ENCODE results near the gene ZFYVE26. TPM values are rescaled to one million over a fixed set of nuclear protein-coding genes. Genes with fewer than 3 reads are reported as not detected.

The ZFYVE26 gene
- total and polyA plus RNA-seq, 2 donors (not counting 1 experiment from before 2014, with no cell fraction given) = 10.9 to 46.3 TPM

DNA sequence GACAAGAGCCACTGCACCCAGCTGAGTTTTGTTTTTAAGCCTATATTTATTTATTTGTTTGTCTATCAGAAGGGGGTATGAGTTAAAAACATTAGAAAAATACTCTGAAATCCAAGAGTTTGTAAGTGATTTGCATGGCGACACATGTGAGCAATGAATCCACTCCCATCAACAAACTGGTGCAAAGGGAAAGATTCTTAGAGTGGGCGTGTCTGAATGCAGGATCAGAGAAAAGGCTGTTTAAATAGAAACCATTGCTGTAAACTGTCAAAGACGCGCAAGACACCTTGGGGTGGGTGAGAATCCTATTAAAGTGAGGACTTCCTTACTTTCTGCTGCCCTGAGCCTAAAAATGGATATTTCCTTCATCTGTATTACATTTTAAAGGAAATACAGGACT lies 51.9 kb downstream of the ZFYVE26 start:
- intact Hi-C loops (cut with micrococcal nuclease) = no loop called here
- ATAC-seq (ENCODE audit: low read depth) (no peak), DNase-seq (no peak)
- no peaks in the 10 kb centered on the region for H3K27me3 ChIP-seq (replicated peaks in 1 of 4; ENCODE audit: control extremely low read depth in 1 of 4, control insufficient read depth in 3 of 4, insufficient read depth in 4 of 4, low read length in 3 of 4)
- no peaks in the 10 kb centered on the region for H4K20me1 ChIP-seq (ENCODE audit: control insufficient read depth, insufficient read depth, low read length, poor library complexity, severe bottlenecking)
- no peaks in the 10 kb centered on the region for H3K9me3 ChIP-seq (ENCODE audit: control extremely low read depth in 1 of 3, control insufficient read depth in 2 of 3, insufficient read depth in 1 of 3, low read length in 2 of 3)
- H3K79me2 ChIP-seq (ENCODE audit: control insufficient read depth, insufficient read depth, low read length) = no peaks in the 10 kb centered on the region
- H3K4me1 ChIP-seq (ENCODE audit: control insufficient read depth in 2 of 2, insufficient read depth in 2 of 2, low read length in 2 of 2) = peaks cover 12 to 14% of the 10 kb centered on the region in 2 donors
- H3K27ac ChIP-seq (ENCODE audit: low read length in 2 of 2) = no peak overlapping the region
- Mint-ChIP-seq H3K27ac (no peak overlapping the region), H3K9me3 (ENCODE audit: insufficient read depth) (no peaks in the 10 kb centered on the region), H3K4me1 (peaks cover 16% of the 10 kb centered on the region), H3K27me3 (no peaks in the 10 kb centered on the region), H3K4me3 (no peak overlapping the region)
- H3K4me2 ChIP-seq (replicated peaks; ENCODE audit: low read depth, low read length, poor library complexity, severe bottlenecking) = no peak overlapping the region
- H3K36me3 ChIP-seq (replicated peaks in 1 of 2; ENCODE audit: control extremely low read depth in 1 of 2, control insufficient read depth in 1 of 2, extremely low read depth in 1 of 2, insufficient read depth in 2 of 2, low read length in 1 of 2) = peaks cover 11 to 77% of the 10 kb centered on the region in 2 experiments
- H3K4me3 ChIP-seq (ENCODE audit: control extremely low read depth in 1 of 5, extremely low read depth in 1 of 5, insufficient read depth in 1 of 5, low read depth in 2 of 5, low read length in 4 of 5) = no peak overlapping the region
- CTCF ChIA-PET = no interaction called here
- POLR2A ChIA-PET = no interaction called here
- H2AFZ ChIP-seq (ENCODE audit: insufficient read depth, low read depth, low read length, poor library complexity, severe bottlenecking) = no peak overlapping the region
- TF ChIP-seq EZH2 (IDR thresholded peaks at IDR 0.05; ENCODE audit: borderline replicate concordance, insufficient read depth, low read depth, low read length, poor library complexity, severe bottlenecking) (no peak), CTCF (IDR thresholded peaks at IDR 0.05) (no peak)
- no peak overlapping the region for H3K9ac ChIP-seq (ENCODE audit: low read length)
- WGBS (ENCODE audit: insufficient coverage) = 100% methylated on average over 1 of the region's 4 CpGs

- no peak overlapping the region for H3K27ac ChIP-seq (ENCODE audit: low read length in 2 of 2)
- intact Hi-C loops (cut with micrococcal nuclease) = no loop called here
- peaks cover 11 to 68% of the 10 kb centered on the region in 2 experiments for H3K36me3 ChIP-seq (replicated peaks in 1 of 2; ENCODE audit: control extremely low read depth in 1 of 2, control insufficient read depth in 1 of 2, extremely low read depth in 1 of 2, insufficient read depth in 2 of 2, low read length in 1 of 2)
- H3K79me2 ChIP-seq (ENCODE audit: control insufficient read depth, insufficient read depth, low read length) = no peaks in the 10 kb centered on the region
- no peaks in the 10 kb centered on the region for H3K27me3 Mint-ChIP-seq
- WGBS (ENCODE audit: insufficient coverage) = 100% methylated on average over 1 of the region's 4 CpGs
- H3K27me3 ChIP-seq (replicated peaks in 1 of 4; ENCODE audit: control extremely low read depth in 1 of 4, control insufficient read depth in 3 of 4, insufficient read depth in 4 of 4, low read length in 3 of 4) = no peaks in the 10 kb centered on the region
- H3K9me3 ChIP-seq (ENCODE audit: control extremely low read depth in 1 of 3, control insufficient read depth in 2 of 3, insufficient read depth in 1 of 3, low read length in 2 of 3) = no peaks in the 10 kb centered on the region
- no peaks in the 10 kb centered on the region for H4K20me1 ChIP-seq (ENCODE audit: control insufficient read depth, insufficient read depth, low read length, poor library complexity, severe bottlenecking)
- H3K4me3 Mint-ChIP-seq = no peak overlapping the region
- ChIA-PET CTCF (no interaction called here), POLR2A (no interaction called here)
- TF ChIP-seq CTCF (IDR thresholded peaks at IDR 0.05) (no peak), EZH2 (IDR thresholded peaks at IDR 0.05; ENCODE audit: borderline replicate concordance, insufficient read depth, low read depth, low read length, poor library complexity, severe bottlenecking) (no peak)
- no peak overlapping the region for H3K9ac ChIP-seq (ENCODE audit: low read length)
- H2AFZ ChIP-seq (ENCODE audit: insufficient read depth, low read depth, low read length, poor library complexity, severe bottlenecking) = no peak overlapping the region
- DNase-seq (no peak), ATAC-seq (ENCODE audit: low read depth) (no peak)
- H3K4me2 ChIP-seq (replicated peaks; ENCODE audit: low read depth, low read length, poor library complexity, severe bottlenecking) = no peak overlapping the region
- peaks cover 12 to 14% of the 10 kb centered on the region in 2 donors for H3K4me1 ChIP-seq (ENCODE audit: control insufficient read depth in 2 of 2, insufficient read depth in 2 of 2, low read length in 2 of 2)
- H3K27ac Mint-ChIP-seq = no peak overlapping the region
- H3K4me1 Mint-ChIP-seq = peaks cover 16% of the 10 kb centered on the region
- H3K9me3 Mint-ChIP-seq (ENCODE audit: insufficient read depth) = no peaks in the 10 kb centered on the region
- H3K4me3 ChIP-seq (ENCODE audit: control extremely low read depth in 1 of 5, extremely low read depth in 1 of 5, insufficient read depth in 1 of 5, low read depth in 2 of 5, low read length in 4 of 5) = no peak overlapping the region
Measured at GRCh38 chr14:67763158-67763822, 53.1 kb downstream of the ZFYVE26 start.

Data from B cell (primary cell).